HepG2 (cell line): ENCODE measurements around the gene HNRNPL. TPM values are rescaled to one million over a fixed set of nuclear protein-coding genes. Genes with fewer than 3 reads are reported as not detected.

Source experiments
- ATAC-seq: fragments of 200-7000 bp; cut with Tn5 transposase; 3 replicates; pipeline ENCODE4 v1.9.1; 2020; ENCODE audit warnings: mild to moderate bottlenecking, moderate library complexity
- BruUV-seq: library from RNA; stranded (reverse); fragments of 400-500 nt; replicated peaks from 2 replicates; lab custom pipeline; 2021; lab: Mats Ljungman, UMichigan
- CTCF ChIA-PET: fragments of 300-600 bp; formaldehyde crosslinking; extraction: SDS; loops from one replicate; lab custom pipeline; 2021; ENCODE audit warnings: low total read pairs, inconsistent platforms, low intra/inter-chr PET ratio; lab: Yijun Ruan, JAX
- POLR2A ChIA-PET: fragments of 350-600 bp; sonication (Branson Sonifier 250); formaldehyde crosslinking; loops from one replicate; lab custom pipeline; 2020; ENCODE audit warnings: antibody characterized with exemption, inconsistent platforms; lab: Yijun Ruan, JAX
- DNase-seq: peaks from one replicate; pipeline ENCODE4 v3.0.0-alpha.2; 2015; ENCODE audit warnings: low spot score
- FAIRE-seq: peaks from 3 replicates; lab custom pipeline; 2011; peaks lifted over from hg19 to GRCh38; lab: Jason Lieb, UNC
- H2AFZ ChIP-seq: one replicate; pipeline ENCODE4 v1.6.1; 2011; ENCODE audit warnings: low read length, inconsistent platforms
- H3K27ac ChIP-seq: fragments of 300-600 bp; 3 replicates; pipeline ENCODE4 v1.8.0; 2011; ENCODE audit warnings: mixed run types, mild to moderate bottlenecking, mixed read lengths, low read length, inconsistent platforms; ENCODE audit not compliant: insufficient read depth; ENCODE audit errors: extremely low read length
- H3K27me3 ChIP-seq, 2 experiments: fragments of 200-600 bp in 1 of 2; 2 replicates in 1 of 2; 3 replicates in 1 of 2; pipeline versions ENCODE4 v1.6.0 to v1.8.0; 2011; ENCODE audit warnings: low read length in 2 of 2, mild to moderate bottlenecking in 2 of 2, moderate library complexity in 2 of 2, inconsistent platforms in 1 of 2; ENCODE audit not compliant: insufficient read depth in 2 of 2, control insufficient read depth in 1 of 2
- H3K36me3 ChIP-seq, 2 experiments: fragments of 200-600 bp in 1 of 2; replicated peaks in 1 of 2; 2 replicates in 1 of 2; 3 replicates in 1 of 2; pipeline versions ENCODE4 v1.5.1 to v1.8.0; 2011; ENCODE audit warnings: low read length in 2 of 2, inconsistent platforms in 1 of 2; ENCODE audit not compliant: insufficient read depth in 2 of 2, control insufficient read depth in 1 of 2
- H3K4me1 ChIP-seq: 2 replicates; pipeline ENCODE4 v1.5.1; 2012; ENCODE audit warnings: low read length, inconsistent platforms; ENCODE audit not compliant: insufficient read depth
- H3K4me2 ChIP-seq: 2 replicates; pipeline ENCODE4 v1.6.0; 2011; ENCODE audit warnings: low read depth, low read length, inconsistent platforms
- H3K4me3 ChIP-seq, 3 experiments: fragments of 200-600 bp in 1 of 3; sonication (generic), shearing (Covaris generic) in 1 of 3; replicated peaks in 1 of 3; 2 replicates each; pipeline ENCODE4 v1.5.1; 2011 to 2016; ENCODE audit warnings: low read length in 3 of 3, inconsistent platforms in 2 of 3, low read depth in 2 of 3, mild to moderate bottlenecking in 2 of 3, control low read depth in 1 of 3, mixed read lengths in 1 of 3; ENCODE audit not compliant: insufficient read depth in 1 of 3
- H3K79me2 ChIP-seq: one replicate; pipeline ENCODE4 v1.6.1; 2011; ENCODE audit warnings: low read length, inconsistent platforms; ENCODE audit not compliant: insufficient read depth
- H3K9ac ChIP-seq: 2 replicates; pipeline ENCODE4 v1.6.0; 2011; ENCODE audit warnings: mild to moderate bottlenecking, low read depth, low read length, inconsistent platforms; ENCODE audit not compliant: insufficient read depth
- H3K9me3 ChIP-seq: 2 replicates; pipeline ENCODE4 v1.5.1; 2012; ENCODE audit warnings: mild to moderate bottlenecking, low read length
- H4K20me1 ChIP-seq: 2 replicates; pipeline ENCODE4 v1.6.0; 2011; ENCODE audit warnings: inconsistent platforms, mild to moderate bottlenecking, low read length, moderate library complexity; ENCODE audit not compliant: insufficient read depth
- HMGA1 ChIP-seq: sonication (generic); formaldehyde crosslinking; conservative IDR thresholded peaks from 2 replicates; pipeline ENCODE4 v1.4.0; 2020; ENCODE audit warnings: missing genetic modification reagents
- MXI1 ChIP-seq: IDR thresholded peaks from 3 replicates; pipeline ENCODE4 v1.6.1; 2012; ENCODE audit warnings: low read depth, low read length, inconsistent platforms, borderline replicate concordance
- POLR2AphosphoS5 ChIP-seq: IDR thresholded peaks from 2 replicates; pipeline ENCODE4 v1.6.1; 2012; ENCODE audit warnings: low read depth, low read length
- STAG1 ChIP-seq: sonication (generic); formaldehyde crosslinking; IDR thresholded peaks from 2 replicates; pipeline ENCODE4 v1.4.0; 2020; ENCODE audit warnings: missing genetic modification reagents
- TBP ChIP-seq: sonication (generic); formaldehyde crosslinking; IDR thresholded peaks from 2 replicates; pipeline ENCODE4 v1.5.0; 2020; ENCODE audit warnings: missing genetic modification reagents
- ZFP37 ChIP-seq: sonication (generic); formaldehyde crosslinking; IDR thresholded peaks from 2 replicates; pipeline ENCODE4 v1.4.0; 2020; ENCODE audit warnings: missing genetic modification reagents, borderline replicate concordance
- ZNF367 ChIP-seq: sonication (generic); formaldehyde crosslinking; IDR thresholded peaks from 2 replicates; pipeline ENCODE4 v1.4.0; 2020; ENCODE audit warnings: missing genetic modification reagents, borderline replicate concordance
- ZNF567 ChIP-seq: sonication (generic); formaldehyde crosslinking; IDR thresholded peaks from 2 replicates; pipeline ENCODE4 v1.8.1; 2023; ENCODE audit warnings: mild to moderate bottlenecking, missing genetic modification reagents, borderline replicate concordance
- ZNF615 ChIP-seq: sonication (generic); formaldehyde crosslinking; IDR thresholded peaks from 2 replicates; pipeline ENCODE4 v1.5.0; 2020; ENCODE audit warnings: mild to moderate bottlenecking, missing genetic modification reagents, borderline replicate concordance
- WGBS: methylation state at CpG from one replicate; pipeline ENCODE4 v1.1.6; 2017; ENCODE audit warnings: low lambda C conversion rate; 5-methylcytosine and 5-hydroxymethylcytosine counted together
- in situ Hi-C: cut with HindIII; loops from 2 replicates; pipeline ENCODE4 v1.10.0; 2017; ENCODE audit warnings: low pct_unique_long_range_greater_than_20kb; ENCODE audit not compliant: extremely low pct_ligation_motif_present
- intact Hi-C: fragments of 100-400 bp; cut with micrococcal nuclease; formaldehyde crosslinking; loops from one replicate; pipeline ENCODE4 v1.10.0; 2022; ENCODE audit not compliant: unreplicated experiment
- polyA plus RNA-seq, 8 experiments: library from polyadenylated mRNA; depleted of rRNA in 3 of 8; stranded (reverse) in 7 of 8; unstranded in 1 of 8; fragments of >200 nt; fragmentation: Illumina TruSeq in 4 of 8; extraction: Trizol in 4 of 8; gene quantifications; 2 replicates each; pipeline versions ENCODE4 v1.2.1 to v1.2.3, GENCODE V29; 2011 to 2016; ENCODE audit warnings: low read depth in 4 of 8, missing spikeins in 1 of 8, mixed read lengths in 1 of 8; ENCODE audit not compliant: insufficient read depth in 1 of 8
- total RNA-seq, 5 experiments: library from RNA; depleted of rRNA; stranded (reverse); fragments of >200 nt; fragmentation: Illumina TruSeq; extraction: Trizol; gene quantifications; 2 replicates each; pipeline ENCODE4 v1.2.3, GENCODE V29; 2016; ENCODE audit warnings: low read depth in 1 of 5
- TF ChIP-seq, protein P1 (sequence below), 2 experiments: IDR thresholded peaks; 2 replicates each; pipeline ENCODE4 v1.6.1; 2011 to 2012; ENCODE audit warnings: low read length in 2 of 2, borderline replicate concordance in 1 of 2, low read depth in 1 of 2, mild to moderate bottlenecking in 1 of 2, moderate library complexity in 1 of 2
- TF ChIP-seq, protein P2 (sequence below): sonication (generic); formaldehyde crosslinking; IDR thresholded peaks from 2 replicates; pipeline ENCODE4 v1.8.0; 2022; ENCODE audit warnings: mild to moderate bottlenecking, missing genetic modification reagents
- TF ChIP-seq, protein P3 (sequence below): sonication (generic); formaldehyde crosslinking; IDR thresholded peaks from 2 replicates; pipeline ENCODE4 v1.4.0; 2020; ENCODE audit warnings: low read depth, missing genetic modification reagents
- TF ChIP-seq, protein P4 (sequence below): sonication (generic); formaldehyde crosslinking; IDR thresholded peaks from 2 replicates; pipeline ENCODE4 v1.5.0; 2020; ENCODE audit warnings: missing genetic modification reagents, mild to moderate bottlenecking, borderline replicate concordance
- TF ChIP-seq, protein P5 (sequence below): sonication (generic); formaldehyde crosslinking; IDR thresholded peaks from 2 replicates; pipeline ENCODE4 v1.5.0; 2020; ENCODE audit warnings: missing genetic modification reagents

Gene HNRNPL
- total and polyA plus RNA-seq, 2 of the 13 experiments (the other 11 are each of a cell fraction or from before 2014, with no cell fraction given), result 156 to 278 TPM

DNA sequence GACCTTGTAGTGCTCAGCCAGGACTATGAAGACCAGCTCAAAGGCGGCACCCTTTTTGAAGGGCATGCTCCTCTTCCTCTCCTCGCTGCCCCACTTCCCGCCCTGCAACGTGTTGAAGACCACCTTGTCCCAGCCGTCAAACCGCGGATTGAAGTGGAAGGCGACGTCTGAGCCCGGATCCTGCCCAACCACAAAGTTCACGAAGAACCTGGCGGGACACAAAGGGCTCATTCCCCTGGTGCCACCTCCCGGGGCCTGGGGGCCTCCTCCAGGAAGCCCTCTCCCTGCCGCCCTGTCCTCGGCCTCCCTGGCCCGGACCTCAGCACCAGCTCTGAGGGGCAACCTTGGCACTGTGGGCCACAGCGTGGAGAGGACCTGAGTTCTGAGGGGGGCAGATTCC lies 41.0 kb downstream of the HNRNPL start:
- H3K27me3 ChIP-seq, result no peaks in the 10 kb centered on the region
- no peak overlapping the region for H3K4me2 ChIP-seq
- no TSS peak for BruUV-seq
- H3K4me1 ChIP-seq, result peaks cover 43% of the 10 kb centered on the region
- over 99% methylated on average over 17 of the region's 17 CpGs for WGBS
- H4K20me1 ChIP-seq, result no peaks in the 10 kb centered on the region
- no peaks in the 10 kb centered on the region for H3K36me3 ChIP-seq
- ChIA-PET POLR2A (interaction anchor here (0.7 kb wide), 1 partner anchor 12 kb away, joined by 3 read pairs; no protein-coding TSS in a partner anchor), CTCF (no interaction called here)
- H3K9ac ChIP-seq, result no peak overlapping the region
- H3K9me3 ChIP-seq, result no peaks in the 10 kb centered on the region
- ATAC-seq (no peak), DNase-seq (no peak), FAIRE-seq (no peak)
- H3K27ac ChIP-seq, result no peak overlapping the region
- H3K79me2 ChIP-seq, result no peaks in the 10 kb centered on the region
- in situ Hi-C loops (no loop called here), intact Hi-C loops (no loop called here)
- no peak overlapping the region for H2AFZ ChIP-seq
- no peak overlapping the region for H3K4me3 ChIP-seq
- TF ChIP-seq TBP (CRISPR knock-in tag) (no peak), ZNF615 (CRISPR knock-in tag) (no peak), ZNF567 (no peak), STAG1 (CRISPR knock-in tag) (no peak), MXI1 (no peak), POLR2AphosphoS5 (no peak), ZFP37 (CRISPR knock-in tag) (no peak), ZNF367 (no peak), HMGA1 (CRISPR knock-in tag) (no peak)
- TF ChIP-seq, protein P1, sequence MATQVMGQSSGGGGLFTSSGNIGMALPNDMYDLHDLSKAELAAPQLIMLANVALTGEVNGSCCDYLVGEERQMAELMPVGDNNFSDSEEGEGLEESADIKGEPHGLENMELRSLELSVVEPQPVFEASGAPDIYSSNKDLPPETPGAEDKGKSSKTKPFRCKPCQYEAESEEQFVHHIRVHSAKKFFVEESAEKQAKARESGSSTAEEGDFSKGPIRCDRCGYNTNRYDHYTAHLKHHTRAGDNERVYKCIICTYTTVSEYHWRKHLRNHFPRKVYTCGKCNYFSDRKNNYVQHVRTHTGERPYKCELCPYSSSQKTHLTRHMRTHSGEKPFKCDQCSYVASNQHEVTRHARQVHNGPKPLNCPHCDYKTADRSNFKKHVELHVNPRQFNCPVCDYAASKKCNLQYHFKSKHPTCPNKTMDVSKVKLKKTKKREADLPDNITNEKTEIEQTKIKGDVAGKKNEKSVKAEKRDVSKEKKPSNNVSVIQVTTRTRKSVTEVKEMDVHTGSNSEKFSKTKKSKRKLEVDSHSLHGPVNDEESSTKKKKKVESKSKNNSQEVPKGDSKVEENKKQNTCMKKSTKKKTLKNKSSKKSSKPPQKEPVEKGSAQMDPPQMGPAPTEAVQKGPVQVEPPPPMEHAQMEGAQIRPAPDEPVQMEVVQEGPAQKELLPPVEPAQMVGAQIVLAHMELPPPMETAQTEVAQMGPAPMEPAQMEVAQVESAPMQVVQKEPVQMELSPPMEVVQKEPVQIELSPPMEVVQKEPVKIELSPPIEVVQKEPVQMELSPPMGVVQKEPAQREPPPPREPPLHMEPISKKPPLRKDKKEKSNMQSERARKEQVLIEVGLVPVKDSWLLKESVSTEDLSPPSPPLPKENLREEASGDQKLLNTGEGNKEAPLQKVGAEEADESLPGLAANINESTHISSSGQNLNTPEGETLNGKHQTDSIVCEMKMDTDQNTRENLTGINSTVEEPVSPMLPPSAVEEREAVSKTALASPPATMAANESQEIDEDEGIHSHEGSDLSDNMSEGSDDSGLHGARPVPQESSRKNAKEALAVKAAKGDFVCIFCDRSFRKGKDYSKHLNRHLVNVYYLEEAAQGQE (IDR thresholded peaks at IDR 0.05; ENCODE audit: borderline replicate concordance in 1 of 2, low read depth in 1 of 2, low read length in 2 of 2), result no peak
- TF ChIP-seq, protein P2, sequence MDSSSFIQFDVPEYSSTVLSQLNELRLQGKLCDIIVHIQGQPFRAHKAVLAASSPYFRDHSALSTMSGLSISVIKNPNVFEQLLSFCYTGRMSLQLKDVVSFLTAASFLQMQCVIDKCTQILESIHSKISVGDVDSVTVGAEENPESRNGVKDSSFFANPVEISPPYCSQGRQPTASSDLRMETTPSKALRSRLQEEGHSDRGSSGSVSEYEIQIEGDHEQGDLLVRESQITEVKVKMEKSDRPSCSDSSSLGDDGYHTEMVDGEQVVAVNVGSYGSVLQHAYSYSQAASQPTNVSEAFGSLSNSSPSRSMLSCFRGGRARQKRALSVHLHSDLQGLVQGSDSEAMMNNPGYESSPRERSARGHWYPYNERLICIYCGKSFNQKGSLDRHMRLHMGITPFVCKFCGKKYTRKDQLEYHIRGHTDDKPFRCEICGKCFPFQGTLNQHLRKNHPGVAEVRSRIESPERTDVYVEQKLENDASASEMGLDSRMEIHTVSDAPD, result no peak
- TF ChIP-seq, protein P3, sequence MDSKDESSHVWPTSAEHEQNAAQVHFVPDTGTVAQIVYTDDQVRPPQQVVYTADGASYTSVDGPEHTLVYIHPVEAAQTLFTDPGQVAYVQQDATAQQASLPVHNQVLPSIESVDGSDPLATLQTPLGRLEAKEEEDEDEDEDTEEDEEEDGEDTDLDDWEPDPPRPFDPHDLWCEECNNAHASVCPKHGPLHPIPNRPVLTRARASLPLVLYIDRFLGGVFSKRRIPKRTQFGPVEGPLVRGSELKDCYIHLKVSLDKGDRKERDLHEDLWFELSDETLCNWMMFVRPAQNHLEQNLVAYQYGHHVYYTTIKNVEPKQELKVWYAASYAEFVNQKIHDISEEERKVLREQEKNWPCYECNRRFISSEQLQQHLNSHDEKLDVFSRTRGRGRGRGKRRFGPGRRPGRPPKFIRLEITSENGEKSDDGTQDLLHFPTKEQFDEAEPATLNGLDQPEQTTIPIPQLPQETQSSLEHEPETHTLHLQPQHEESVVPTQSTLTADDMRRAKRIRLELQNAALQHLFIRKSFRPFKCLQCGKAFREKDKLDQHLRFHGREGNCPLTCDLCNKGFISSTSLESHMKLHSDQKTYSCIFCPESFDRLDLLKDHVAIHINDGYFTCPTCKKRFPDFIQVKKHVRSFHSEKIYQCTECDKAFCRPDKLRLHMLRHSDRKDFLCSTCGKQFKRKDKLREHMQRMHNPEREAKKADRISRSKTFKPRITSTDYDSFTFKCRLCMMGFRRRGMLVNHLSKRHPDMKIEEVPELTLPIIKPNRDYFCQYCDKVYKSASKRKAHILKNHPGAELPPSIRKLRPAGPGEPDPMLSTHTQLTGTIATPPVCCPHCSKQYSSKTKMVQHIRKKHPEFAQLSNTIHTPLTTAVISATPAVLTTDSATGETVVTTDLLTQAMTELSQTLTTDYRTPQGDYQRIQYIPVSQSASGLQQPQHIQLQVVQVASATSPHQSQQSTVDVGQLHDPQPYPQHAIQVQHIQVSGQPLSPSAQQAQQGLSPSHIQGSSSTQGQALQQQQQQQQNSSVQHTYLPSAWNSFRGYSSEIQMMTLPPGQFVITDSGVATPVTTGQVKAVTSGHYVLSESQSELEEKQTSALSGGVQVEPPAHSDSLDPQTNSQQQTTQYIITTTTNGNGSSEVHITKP (CRISPR knock-in tag), result no peak
- TF ChIP-seq, protein P4, sequence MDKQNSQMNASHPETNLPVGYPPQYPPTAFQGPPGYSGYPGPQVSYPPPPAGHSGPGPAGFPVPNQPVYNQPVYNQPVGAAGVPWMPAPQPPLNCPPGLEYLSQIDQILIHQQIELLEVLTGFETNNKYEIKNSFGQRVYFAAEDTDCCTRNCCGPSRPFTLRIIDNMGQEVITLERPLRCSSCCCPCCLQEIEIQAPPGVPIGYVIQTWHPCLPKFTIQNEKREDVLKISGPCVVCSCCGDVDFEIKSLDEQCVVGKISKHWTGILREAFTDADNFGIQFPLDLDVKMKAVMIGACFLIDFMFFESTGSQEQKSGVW (CRISPR knock-in tag), result no peak
- TF ChIP-seq, protein P5, sequence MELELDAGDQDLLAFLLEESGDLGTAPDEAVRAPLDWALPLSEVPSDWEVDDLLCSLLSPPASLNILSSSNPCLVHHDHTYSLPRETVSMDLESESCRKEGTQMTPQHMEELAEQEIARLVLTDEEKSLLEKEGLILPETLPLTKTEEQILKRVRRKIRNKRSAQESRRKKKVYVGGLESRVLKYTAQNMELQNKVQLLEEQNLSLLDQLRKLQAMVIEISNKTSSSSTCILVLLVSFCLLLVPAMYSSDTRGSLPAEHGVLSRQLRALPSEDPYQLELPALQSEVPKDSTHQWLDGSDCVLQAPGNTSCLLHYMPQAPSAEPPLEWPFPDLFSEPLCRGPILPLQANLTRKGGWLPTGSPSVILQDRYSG (CRISPR knock-in tag), result no peak
